Forelimb muscle (tissue), 1 donor: ENCODE measurements around the gene PCDHB12. TPM values are rescaled to one million over a fixed set of nuclear protein-coding genes. Genes with fewer than 3 reads are reported as not detected.

Source experiments
- polyA plus RNA-seq: library from polyadenylated mRNA; unstranded; fragments of 120-200 nt; gene quantifications from one replicate; pipeline ENCODE4 v1.2.1, GENCODE V29; 2013; ENCODE audit not compliant: insufficient read length

The PCDHB12 gene
- polyA plus RNA-seq, 1 donor, result 2.5 TPM

Other genes with a start within 250 kb of the PCDHB12 start
- gene PCDHAC2, start 242.2 kb upstream of the PCDHB12 start, polyA plus RNA-seq, result 0.67 TPM
- gene PCDHB1, start 157.3 kb upstream of the PCDHB12 start, polyA plus RNA-seq, result 0.11 TPM
- gene PCDHB2, start 114.1 kb upstream of the PCDHB12 start, polyA plus RNA-seq, result 2.2 TPM
- gene PCDHB3, start 108.2 kb upstream of the PCDHB12 start, polyA plus RNA-seq, result 1.6 TPM
- 3.1 TPM for gene PCDHB4, start 86.9 kb upstream of the PCDHB12 start, polyA plus RNA-seq
- gene PCDHB5, start 73.5 kb upstream of the PCDHB12 start, polyA plus RNA-seq, result 3.8 TPM
- 1.4 TPM for gene PCDHB6, start 58.7 kb upstream of the PCDHB12 start, polyA plus RNA-seq
- gene PCDHB7, start 36.1 kb upstream of the PCDHB12 start, polyA plus RNA-seq, result 1.9 TPM
- gene PCDHB8, start 30.9 kb upstream of the PCDHB12 start, polyA plus RNA-seq, result 1.8 TPM
- 2.5 TPM for gene PCDHB16, start 26.3 kb upstream of the PCDHB12 start, polyA plus RNA-seq
- 2.9 TPM for gene PCDHB9, start 21.6 kb upstream of the PCDHB12 start, polyA plus RNA-seq
- 3.6 TPM for gene PCDHB10, start 16.4 kb upstream of the PCDHB12 start, polyA plus RNA-seq
- 2.2 TPM for gene PCDHB11, start 9.1 kb upstream of the PCDHB12 start, polyA plus RNA-seq
- 2.4 TPM for gene PCDHB13, start 5.2 kb downstream of the PCDHB12 start, polyA plus RNA-seq
- gene PCDHB14, start 14.6 kb downstream of the PCDHB12 start, polyA plus RNA-seq, result 6.3 TPM
- 7.0 TPM for gene PCDHB15, start 36.7 kb downstream of the PCDHB12 start, polyA plus RNA-seq
- 0.10 TPM for gene SLC25A2, start 95.3 kb downstream of the PCDHB12 start, polyA plus RNA-seq
- 76.1 TPM for gene TAF7, start 112.1 kb downstream of the PCDHB12 start, polyA plus RNA-seq
- gene PCDHGA1, start 121.8 kb downstream of the PCDHB12 start, polyA plus RNA-seq, result 0.58 TPM
- gene PCDHGA2, start 130.0 kb downstream of the PCDHB12 start, polyA plus RNA-seq, result 2.1 TPM
- 1.1 TPM for gene PCDHGA3, start 135.1 kb downstream of the PCDHB12 start, polyA plus RNA-seq
- gene PCDHGB1, start 141.4 kb downstream of the PCDHB12 start, polyA plus RNA-seq, result 0.49 TPM
- 1.0 TPM for gene PCDHGA4, start 146.3 kb downstream of the PCDHB12 start, polyA plus RNA-seq
- gene PCDHGB2, start 151.3 kb downstream of the PCDHB12 start, polyA plus RNA-seq, result 1.7 TPM
- gene PCDHGA5, start 155.4 kb downstream of the PCDHB12 start, polyA plus RNA-seq, result 2.6 TPM
- gene PCDHGB3, start 161.5 kb downstream of the PCDHB12 start, polyA plus RNA-seq, result 1.6 TPM
- 2.6 TPM for gene PCDHGA6, start 165.2 kb downstream of the PCDHB12 start, polyA plus RNA-seq
- 1.4 TPM for gene PCDHGA7, start 174.0 kb downstream of the PCDHB12 start, polyA plus RNA-seq
- 1.7 TPM for gene PCDHGB4, start 179.0 kb downstream of the PCDHB12 start, polyA plus RNA-seq
- gene PCDHGA8, start 183.9 kb downstream of the PCDHB12 start, polyA plus RNA-seq, result 0.73 TPM
- gene PCDHGB5, start 189.2 kb downstream of the PCDHB12 start, polyA plus RNA-seq, result 3.1 TPM
- 3.3 TPM for gene PCDHGA9, start 194.1 kb downstream of the PCDHB12 start, polyA plus RNA-seq
- gene PCDHGB6, start 199.3 kb downstream of the PCDHB12 start, polyA plus RNA-seq, result 3.5 TPM
- gene PCDHGA10, start 204.3 kb downstream of the PCDHB12 start, polyA plus RNA-seq, result 1.4 TPM
- 7.0 TPM for gene PCDHGB7, start 209.0 kb downstream of the PCDHB12 start, polyA plus RNA-seq
- gene PCDHGA11, start 212.3 kb downstream of the PCDHB12 start, polyA plus RNA-seq, result 2.7 TPM
- gene PCDHGA12, start 221.8 kb downstream of the PCDHB12 start, polyA plus RNA-seq, result 1.7 TPM